AG09319 (cell line): Measurements from ENCODE around the gene RPN1.
"Not testable (repeated sequence)": the region's sequence is repeated elsewhere in the genome, so short reads cannot be mapped to it uniquely, and the experiment has no call there.

Source experiments
- DNase-seq: peaks from one replicate; pipeline ENCODE4 v3.0.0-alpha.2; 2010; ENCODE audit warnings: low read depth; ENCODE audit errors: extremely low read depth
- TF ChIP-seq, protein P1 (sequence below): IDR thresholded peaks from 2 replicates; pipeline ENCODE4 v1.5.1; 2011; ENCODE audit warnings: low read depth, mild to moderate bottlenecking, inconsistent platforms, low read length, moderate library complexity

RPN1 gene

DNA sequence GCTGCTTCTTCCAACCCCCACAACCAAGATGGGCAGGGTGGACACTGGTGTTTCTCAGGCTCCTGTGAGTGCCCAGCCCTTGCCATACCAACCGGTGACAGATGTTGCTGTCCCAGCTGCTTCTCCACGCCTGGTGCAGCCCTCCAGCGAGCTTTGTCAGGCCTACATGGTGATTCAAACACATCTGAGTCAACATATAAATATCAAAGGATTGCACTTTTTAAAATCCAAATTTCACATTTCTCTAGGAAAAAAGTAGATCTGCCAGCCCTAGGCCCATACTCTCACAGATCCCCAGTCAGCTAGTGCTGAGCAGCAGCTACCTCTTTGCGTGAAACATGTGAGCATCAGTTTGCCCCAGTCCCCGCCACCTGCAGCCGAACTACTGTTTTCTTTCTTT is 52.7 kb downstream of the RPN1 start:
- DNase-seq = no peak
- TF ChIP-seq, protein P1, sequence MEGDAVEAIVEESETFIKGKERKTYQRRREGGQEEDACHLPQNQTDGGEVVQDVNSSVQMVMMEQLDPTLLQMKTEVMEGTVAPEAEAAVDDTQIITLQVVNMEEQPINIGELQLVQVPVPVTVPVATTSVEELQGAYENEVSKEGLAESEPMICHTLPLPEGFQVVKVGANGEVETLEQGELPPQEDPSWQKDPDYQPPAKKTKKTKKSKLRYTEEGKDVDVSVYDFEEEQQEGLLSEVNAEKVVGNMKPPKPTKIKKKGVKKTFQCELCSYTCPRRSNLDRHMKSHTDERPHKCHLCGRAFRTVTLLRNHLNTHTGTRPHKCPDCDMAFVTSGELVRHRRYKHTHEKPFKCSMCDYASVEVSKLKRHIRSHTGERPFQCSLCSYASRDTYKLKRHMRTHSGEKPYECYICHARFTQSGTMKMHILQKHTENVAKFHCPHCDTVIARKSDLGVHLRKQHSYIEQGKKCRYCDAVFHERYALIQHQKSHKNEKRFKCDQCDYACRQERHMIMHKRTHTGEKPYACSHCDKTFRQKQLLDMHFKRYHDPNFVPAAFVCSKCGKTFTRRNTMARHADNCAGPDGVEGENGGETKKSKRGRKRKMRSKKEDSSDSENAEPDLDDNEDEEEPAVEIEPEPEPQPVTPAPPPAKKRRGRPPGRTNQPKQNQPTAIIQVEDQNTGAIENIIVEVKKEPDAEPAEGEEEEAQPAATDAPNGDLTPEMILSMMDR = no peak

- DNase-seq = no peak
- TF ChIP-seq, protein P1 = no peak
Measured at GRCh38 chr3:128592864-128593263, 57.8 kb downstream of the RPN1 start.

DNA sequence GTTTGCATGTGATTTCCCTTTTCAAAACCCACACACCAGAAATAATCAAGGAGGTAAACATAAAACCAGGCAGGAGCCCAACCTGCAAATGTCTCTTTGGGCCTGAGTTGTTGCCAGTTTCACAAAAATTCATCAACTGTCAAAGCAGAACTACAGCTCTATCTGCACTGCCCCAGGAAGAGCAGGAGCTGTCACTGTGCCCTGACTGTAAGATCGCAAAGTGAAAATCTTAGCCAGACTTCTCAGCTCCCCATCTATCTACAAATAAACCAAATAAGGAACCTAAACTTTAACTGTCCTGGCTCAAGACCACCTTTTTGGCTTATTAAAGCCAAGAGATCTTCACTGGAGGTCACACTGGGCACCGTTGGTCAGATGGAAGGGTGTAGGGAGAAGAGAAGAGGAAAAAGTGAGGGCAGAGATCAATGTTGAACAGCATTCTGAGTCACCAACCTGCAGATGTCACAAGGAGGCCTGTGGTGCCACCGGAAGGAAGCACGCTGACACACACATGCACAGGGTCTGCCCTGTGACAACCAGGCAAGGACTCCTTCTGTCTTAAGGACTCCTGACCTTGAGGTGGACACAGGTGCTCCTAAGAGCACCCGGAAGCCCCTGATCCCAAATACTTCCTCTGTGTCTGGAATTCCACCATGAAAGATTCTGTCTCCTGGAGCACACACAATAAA is 58.7 kb downstream of the RPN1 start:
- TF ChIP-seq, protein P1 = no peak
- DNase-seq = no peak

DNA sequence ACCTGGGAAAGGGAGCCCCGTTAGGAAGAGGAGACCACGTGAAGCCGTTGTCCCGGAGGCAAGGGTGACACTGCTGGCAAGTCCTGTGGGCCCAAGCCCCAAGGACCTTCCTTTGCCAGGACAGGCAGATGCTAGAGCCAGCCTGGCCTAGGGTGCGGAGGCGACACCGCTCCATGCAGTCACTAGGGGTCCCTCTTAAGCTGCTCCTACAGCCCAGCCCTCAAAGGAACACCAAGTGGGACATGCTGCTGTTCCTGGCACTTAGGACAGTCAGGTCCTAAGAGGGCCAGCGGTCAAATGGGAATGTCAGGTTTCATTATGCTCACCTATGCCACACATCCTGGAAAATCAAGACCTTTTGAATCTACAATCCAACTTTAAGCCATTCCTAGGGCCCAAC is 59.7 kb downstream of the RPN1 start:
- TF ChIP-seq, protein P1 = no peak
- DNase-seq = no peak

- DNase-seq = not testable (repeated sequence)
Measured at GRCh38 chr3:128589985-128590384, 60.6 kb downstream of the RPN1 start.

DNA sequence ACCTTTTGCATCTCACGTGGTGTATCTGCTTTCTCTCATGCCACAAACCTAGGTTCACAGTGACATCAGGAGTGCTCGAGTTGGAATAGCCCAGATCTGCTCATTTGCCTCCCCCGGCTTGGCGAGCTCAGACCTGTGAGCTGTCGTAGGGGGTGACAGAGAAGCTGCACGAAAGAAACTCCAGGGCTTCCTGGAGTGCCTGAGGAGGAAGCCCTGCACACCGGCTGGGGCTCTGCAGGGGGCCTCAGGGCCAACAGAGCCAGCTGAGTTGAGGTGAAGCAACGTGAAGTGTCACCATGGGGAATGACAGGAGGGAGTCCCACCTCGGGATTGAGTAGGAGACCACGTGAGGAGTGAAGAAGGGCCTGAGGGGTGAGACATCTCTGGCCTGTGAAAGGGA is 62.5 kb downstream of the RPN1 start:
- TF ChIP-seq, protein P1 = no peak
- no peak for DNase-seq

DNA sequence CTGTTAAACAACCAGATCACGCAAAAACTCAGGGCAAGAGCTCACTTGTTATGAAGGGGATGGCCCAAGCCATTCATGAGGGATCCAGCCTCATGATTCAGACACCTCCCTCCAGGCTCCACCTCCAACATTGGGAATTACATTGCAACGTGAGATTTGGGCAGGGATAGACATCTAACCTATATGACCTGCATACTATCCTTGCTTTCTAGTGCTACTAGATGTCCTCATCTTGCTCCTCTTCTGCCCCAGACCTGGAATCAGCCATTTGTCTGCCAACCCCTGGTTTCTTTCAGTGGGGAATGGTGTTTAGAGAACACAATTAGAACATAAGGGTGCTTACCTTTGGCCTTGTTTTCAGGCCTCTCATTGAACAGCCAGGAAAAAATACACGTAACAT is 63.2 kb downstream of the RPN1 start:
- TF ChIP-seq, protein P1 = no peak
- no peak for DNase-seq

DNA sequence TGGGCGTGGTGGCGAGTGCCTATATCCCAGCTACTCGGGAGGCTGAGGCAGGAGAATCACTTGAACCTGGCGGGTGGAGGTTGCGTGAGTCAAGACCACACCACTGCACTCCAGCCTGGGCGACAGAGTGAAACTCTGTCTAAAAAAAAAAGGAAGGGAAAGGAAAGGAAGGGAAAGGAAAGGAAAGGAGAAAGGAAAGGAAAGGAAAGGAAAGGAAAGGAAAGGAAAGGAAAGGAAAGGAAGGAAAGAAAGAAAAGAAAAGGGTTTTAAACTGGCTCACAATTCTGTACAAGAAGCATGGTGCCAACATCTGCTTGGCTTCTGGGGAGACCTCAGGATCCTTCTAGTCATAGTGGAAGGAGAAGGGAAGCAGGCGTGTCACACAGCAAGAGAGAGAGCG is 63.7 kb downstream of the RPN1 start:
- not testable (repeated sequence) for DNase-seq

- DNase-seq = not testable (repeated sequence)
Measured at GRCh38 chr3:128586391-128586790, 64.2 kb downstream of the RPN1 start.
